Vagina (tissue), 2 donors: ENCODE data around the gene MCM3. TPM values are rescaled to one million over a fixed set of nuclear protein-coding genes. Genes with fewer than 3 reads are reported as not detected.

ENCODE experiments used
- DNase-seq, 2 donors: peaks; one replicate each; pipeline ENCODE4 v3.0.0-alpha.2; 2017; ENCODE audit errors: extremely low spot score in 2 of 2
- H3K27ac ChIP-seq: fragments of 200-600 bp; sonication (generic); one replicate; pipeline ENCODE4 v1.5.1; 2019
- H3K27me3 ChIP-seq: fragments of 200-600 bp; sonication (generic); one replicate; pipeline ENCODE4 v1.5.1; 2019
- H3K36me3 ChIP-seq, 2 donors: fragments of 200-600 bp; sonication (generic); one replicate each; pipeline ENCODE4 v1.5.1; 2017 to 2019
- H3K4me1 ChIP-seq: fragments of 200-600 bp; sonication (generic); one replicate; pipeline ENCODE4 v1.5.1; 2019
- H3K4me3 ChIP-seq, 2 donors: fragments of 200-600 bp; sonication (generic); 1 replicate in 1 of 2; 2 replicates in 1 of 2; pipeline ENCODE4 v1.5.1; 2016 to 2019
- H3K9me3 ChIP-seq: fragments of 200-600 bp; sonication (generic); one replicate; pipeline ENCODE4 v1.5.1; 2019
- POLR2A ChIP-seq, 2 donors: fragments of 450-650 bp; IDR thresholded peaks; one replicate each; pipeline ENCODE4 v1.6.1; 2017; ENCODE audit warnings: antibody characterized with exemption in 2 of 2, mild to moderate bottlenecking in 2 of 2, moderate library complexity in 2 of 2
- POLR2AphosphoS5 ChIP-seq, 2 donors: sonication (generic); formaldehyde crosslinking; IDR thresholded peaks; one replicate each; pipeline ENCODE4 v1.9.0; 2017; ENCODE audit warnings: antibody characterized with exemption in 2 of 2, mild to moderate bottlenecking in 2 of 2, low read depth in 1 of 2; ENCODE audit not compliant: insufficient read depth in 1 of 2
- intact Hi-C: fragments of 100-400 bp; cut with DNase I; formaldehyde crosslinking; loops from one replicate; pipeline ENCODE4 v1.15.1; 2023
- total RNA-seq: library from RNA; depleted of rRNA; stranded (reverse); fragments of >200 nt; gene quantifications from one replicate; pipeline ENCODE4 v1.2.3, GENCODE V29; 2016
- TF ChIP-seq, protein P1 (sequence below), 3 experiments: fragments of 450-650 bp in 2 of 3; fragments of 200-600 bp in 1 of 3; sonication (generic) in 1 of 3; IDR thresholded peaks; one replicate each; pipeline ENCODE4 v1.5.1; 2017 to 2019; ENCODE audit warnings: antibody characterized with exemption in 3 of 3, mild to moderate bottlenecking in 2 of 3, moderate library complexity in 2 of 3

MCM3 gene
- total RNA-seq, 1 donor from 2014 or later = 36.3 TPM

DNA sequence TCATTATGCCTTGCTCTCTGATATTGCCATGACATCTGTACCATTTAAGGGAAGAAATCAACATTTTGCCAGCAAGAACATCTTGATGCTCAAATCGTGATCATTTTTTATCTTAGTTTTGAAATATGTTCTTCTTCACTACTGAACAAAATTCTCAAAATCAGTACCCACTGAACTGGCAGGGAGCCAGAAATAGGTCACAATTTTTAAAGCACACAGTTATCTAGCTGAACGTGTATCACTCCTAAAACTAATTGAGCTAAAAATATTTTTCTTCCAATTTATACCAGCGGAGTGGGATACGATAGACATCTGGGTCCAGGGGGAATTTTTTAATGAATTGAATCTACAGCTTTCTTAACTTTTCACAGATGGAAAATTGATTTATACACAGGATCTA lies 51.5 kb downstream of the MCM3 start:
- DNase-seq = no peak
- H3K27me3 ChIP-seq = no peaks in the 10 kb centered on the region
- intact Hi-C loops = no loop called here
- H3K9me3 ChIP-seq = no peaks in the 10 kb centered on the region
- H3K4me3 ChIP-seq = no peak overlapping the region
- H3K4me1 ChIP-seq = no peaks in the 10 kb centered on the region
- H3K27ac ChIP-seq = no peak overlapping the region
- no peaks in the 10 kb centered on the region for H3K36me3 ChIP-seq
- TF ChIP-seq POLR2AphosphoS5 (IDR thresholded peaks at IDR 0.05; ENCODE audit: insufficient read depth in 1 of 2, low read depth in 1 of 2) (no peak), POLR2A (IDR thresholded peaks at IDR 0.05) (no peak)
- TF ChIP-seq, protein P1, sequence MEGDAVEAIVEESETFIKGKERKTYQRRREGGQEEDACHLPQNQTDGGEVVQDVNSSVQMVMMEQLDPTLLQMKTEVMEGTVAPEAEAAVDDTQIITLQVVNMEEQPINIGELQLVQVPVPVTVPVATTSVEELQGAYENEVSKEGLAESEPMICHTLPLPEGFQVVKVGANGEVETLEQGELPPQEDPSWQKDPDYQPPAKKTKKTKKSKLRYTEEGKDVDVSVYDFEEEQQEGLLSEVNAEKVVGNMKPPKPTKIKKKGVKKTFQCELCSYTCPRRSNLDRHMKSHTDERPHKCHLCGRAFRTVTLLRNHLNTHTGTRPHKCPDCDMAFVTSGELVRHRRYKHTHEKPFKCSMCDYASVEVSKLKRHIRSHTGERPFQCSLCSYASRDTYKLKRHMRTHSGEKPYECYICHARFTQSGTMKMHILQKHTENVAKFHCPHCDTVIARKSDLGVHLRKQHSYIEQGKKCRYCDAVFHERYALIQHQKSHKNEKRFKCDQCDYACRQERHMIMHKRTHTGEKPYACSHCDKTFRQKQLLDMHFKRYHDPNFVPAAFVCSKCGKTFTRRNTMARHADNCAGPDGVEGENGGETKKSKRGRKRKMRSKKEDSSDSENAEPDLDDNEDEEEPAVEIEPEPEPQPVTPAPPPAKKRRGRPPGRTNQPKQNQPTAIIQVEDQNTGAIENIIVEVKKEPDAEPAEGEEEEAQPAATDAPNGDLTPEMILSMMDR (IDR thresholded peaks at IDR 0.05) = no peak

- intact Hi-C loops = no loop called here
- H3K4me1 ChIP-seq = no peaks in the 10 kb centered on the region
- no peak overlapping the region for H3K4me3 ChIP-seq
- TF ChIP-seq POLR2AphosphoS5 (IDR thresholded peaks at IDR 0.05; ENCODE audit: insufficient read depth in 1 of 2, low read depth in 1 of 2) (no peak), POLR2A (IDR thresholded peaks at IDR 0.05) (no peak)
- TF ChIP-seq, protein P1 (IDR thresholded peaks at IDR 0.05) = no peak
- no peak for DNase-seq
- H3K9me3 ChIP-seq = no peaks in the 10 kb centered on the region
- no peaks in the 10 kb centered on the region for H3K27me3 ChIP-seq
- no peaks in the 10 kb centered on the region for H3K36me3 ChIP-seq
- H3K27ac ChIP-seq = no peak overlapping the region
Observed at GRCh38 chr6:52231406-52232127, 53.0 kb downstream of the MCM3 start.

DNA sequence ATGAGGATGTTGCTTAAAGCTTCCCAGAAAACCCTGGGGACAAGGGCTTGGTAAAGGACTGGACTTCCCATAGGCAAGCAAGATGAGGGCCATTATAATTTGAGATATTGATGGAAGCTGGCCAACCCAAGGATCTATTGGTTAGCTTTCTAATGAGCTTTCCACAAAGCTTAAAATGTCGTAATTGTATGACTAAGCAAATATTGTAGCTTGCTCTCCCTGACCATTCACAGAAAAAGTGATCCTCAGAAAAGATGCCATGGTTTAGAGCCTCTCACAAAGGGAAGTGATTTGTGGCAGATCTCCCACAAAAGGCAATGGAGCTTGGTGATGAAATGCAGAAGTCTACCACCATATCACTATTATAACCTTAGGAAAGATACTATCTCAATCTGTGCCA lies 53.9 kb downstream of the MCM3 start:
- Histone ChIP-seq H3K36me3 (no peaks in the 10 kb centered on the region), H3K9me3 (no peaks in the 10 kb centered on the region), H3K27ac (no peak overlapping the region), H3K4me3 (no peak overlapping the region), H3K27me3 (no peaks in the 10 kb centered on the region), H3K4me1 (no peaks in the 10 kb centered on the region)
- intact Hi-C loops = no loop called here
- no peak for TF ChIP-seq POLR2A (IDR thresholded peaks at IDR 0.05)
- TF ChIP-seq POLR2AphosphoS5 (IDR thresholded peaks at IDR 0.05; ENCODE audit: insufficient read depth in 1 of 2, low read depth in 1 of 2) = no peak
- TF ChIP-seq, protein P1 (IDR thresholded peaks at IDR 0.05) = no peak
- no peak for DNase-seq

- no peak for DNase-seq
- TF ChIP-seq, protein P1 (IDR thresholded peaks at IDR 0.05) = no peak
- no peak for TF ChIP-seq POLR2A (IDR thresholded peaks at IDR 0.05)
- TF ChIP-seq POLR2AphosphoS5 (IDR thresholded peaks at IDR 0.05; ENCODE audit: insufficient read depth in 1 of 2, low read depth in 1 of 2) = no peak
Observed at GRCh38 chr6:52227495-52227894, 57.0 kb downstream of the MCM3 start.

DNA sequence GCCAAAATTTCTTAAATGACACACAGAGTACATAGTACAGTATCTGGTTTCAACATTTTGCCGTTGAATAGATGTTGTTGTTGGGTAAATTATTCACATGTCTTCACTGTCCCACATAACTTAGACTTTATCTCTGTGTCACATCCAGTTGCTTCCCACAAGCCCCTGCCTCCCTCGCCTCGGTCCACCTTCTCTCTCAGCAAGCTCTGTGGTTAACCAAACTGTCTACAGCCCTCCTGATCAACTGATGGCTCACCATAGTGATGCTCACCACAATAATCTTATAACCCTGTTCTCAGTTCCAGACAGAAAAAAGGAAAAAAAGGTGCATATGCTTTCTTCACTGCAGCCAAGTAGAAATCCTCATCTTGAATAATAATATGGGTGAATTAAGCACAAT lies 63.2 kb downstream of the MCM3 start:
- no peak overlapping the region for H3K4me3 ChIP-seq
- H3K27me3 ChIP-seq = no peaks in the 10 kb centered on the region
- intact Hi-C loops = no loop called here
- TF ChIP-seq POLR2AphosphoS5 (IDR thresholded peaks at IDR 0.05; ENCODE audit: insufficient read depth in 1 of 2, low read depth in 1 of 2) (no peak), POLR2A (IDR thresholded peaks at IDR 0.05) (no peak)
- TF ChIP-seq, protein P1 (IDR thresholded peaks at IDR 0.05) = no peak
- DNase-seq = no peak
- H3K9me3 ChIP-seq = no peaks in the 10 kb centered on the region
- H3K27ac ChIP-seq = no peak overlapping the region
- H3K36me3 ChIP-seq = no peaks in the 10 kb centered on the region
- H3K4me1 ChIP-seq = no peaks in the 10 kb centered on the region

More at GRCh38 chr6:52227495-52227894, 57.0 kb downstream of the MCM3 start:
- no peaks in the 10 kb centered on the region for H3K36me3 ChIP-seq
- intact Hi-C loops = no loop called here
- no peaks in the 10 kb centered on the region for H3K9me3 ChIP-seq
- H3K27me3 ChIP-seq = no peaks in the 10 kb centered on the region
- H3K4me3 ChIP-seq = no peak overlapping the region
- H3K27ac ChIP-seq = no peak overlapping the region
- H3K4me1 ChIP-seq = no peaks in the 10 kb centered on the region
